NCI-H128 (cell line): ENCODE data around the gene LMBR1.
"Not testable (repeated sequence)": the region's sequence is repeated elsewhere in the genome, so short reads cannot be mapped to it uniquely, and the experiment has no call there.

ENCODE experiments used
- DNase-seq: peaks from one replicate; lab custom pipeline; 2025; ENCODE audit not compliant: unreplicated experiment; lab: John Stamatoyannopoulos, UW

Gene LMBR1

GRCh38 chr7:156659203-156659602, 233.8 kb downstream of the LMBR1 start:
- no peak for DNase-seq

GRCh38 chr7:156657681-156658080, 235.3 kb downstream of the LMBR1 start:
- DNase-seq = no peak

GRCh38 chr7:156656598-156656997, 236.4 kb downstream of the LMBR1 start:
- DNase-seq = no peak

GRCh38 chr7:156655983-156656382, 237.0 kb downstream of the LMBR1 start:
- no peak for DNase-seq

- DNase-seq = no peak
These were observed 237.7 kb downstream of the LMBR1 start for GRCh38 chr7:156655251-156655650.

GRCh38 chr7:156654511-156655234, 238.3 kb downstream of the LMBR1 start:
- no peak for DNase-seq

- no peak for DNase-seq
These were observed 240.0 kb downstream of the LMBR1 start for GRCh38 chr7:156652886-156653568.

- no peak for DNase-seq
These were observed 241.5 kb downstream of the LMBR1 start for GRCh38 chr7:156651474-156651873.

- DNase-seq = no peak
These were observed 242.9 kb downstream of the LMBR1 start for GRCh38 chr7:156650042-156650441.

- not testable (repeated sequence) for DNase-seq
These were observed 245.7 kb downstream of the LMBR1 start for GRCh38 chr7:156647330-156647729.

GRCh38 chr7:156642306-156643045, 250.5 kb downstream of the LMBR1 start:
- DNase-seq = no peak

GRCh38 chr7:156640949-156641485, 252.0 kb downstream of the LMBR1 start:
- no peak for DNase-seq

GRCh38 chr7:156640257-156640948, 252.6 kb downstream of the LMBR1 start, which contains the start of gene RNF32:
Gene RNF32 (plus strand): TSS chr7:156640774. CDS start chr7:156643878, 3,104 bp downstream.
- DNase-seq = peak; percentile 59

GRCh38 chr7:156639426-156640256, 253.3 kb downstream of the LMBR1 start:
- DNase-seq = no peak

- no peak for DNase-seq
These were observed 254.4 kb downstream of the LMBR1 start for GRCh38 chr7:156638443-156639077.

- not testable (repeated sequence) for DNase-seq
These were observed 255.9 kb downstream of the LMBR1 start for GRCh38 chr7:156637093-156637492.

- DNase-seq = no peak
These were observed 257.2 kb downstream of the LMBR1 start for GRCh38 chr7:156635529-156636385.

- no peak for DNase-seq
These were observed 258.9 kb downstream of the LMBR1 start for GRCh38 chr7:156634117-156634516.

- no peak for DNase-seq
These were observed 263.1 kb downstream of the LMBR1 start for GRCh38 chr7:156629873-156630272.
